Measurements from ENCODE around the gene ZBTB21. TPM values are rescaled to one million over a fixed set of nuclear protein-coding genes. Genes with fewer than 3 reads are reported as not detected.

Gene ZBTB21
- total RNA-seq, 2 donors from 2014 or later: 17.3 to 23.1 TPM

DNA sequence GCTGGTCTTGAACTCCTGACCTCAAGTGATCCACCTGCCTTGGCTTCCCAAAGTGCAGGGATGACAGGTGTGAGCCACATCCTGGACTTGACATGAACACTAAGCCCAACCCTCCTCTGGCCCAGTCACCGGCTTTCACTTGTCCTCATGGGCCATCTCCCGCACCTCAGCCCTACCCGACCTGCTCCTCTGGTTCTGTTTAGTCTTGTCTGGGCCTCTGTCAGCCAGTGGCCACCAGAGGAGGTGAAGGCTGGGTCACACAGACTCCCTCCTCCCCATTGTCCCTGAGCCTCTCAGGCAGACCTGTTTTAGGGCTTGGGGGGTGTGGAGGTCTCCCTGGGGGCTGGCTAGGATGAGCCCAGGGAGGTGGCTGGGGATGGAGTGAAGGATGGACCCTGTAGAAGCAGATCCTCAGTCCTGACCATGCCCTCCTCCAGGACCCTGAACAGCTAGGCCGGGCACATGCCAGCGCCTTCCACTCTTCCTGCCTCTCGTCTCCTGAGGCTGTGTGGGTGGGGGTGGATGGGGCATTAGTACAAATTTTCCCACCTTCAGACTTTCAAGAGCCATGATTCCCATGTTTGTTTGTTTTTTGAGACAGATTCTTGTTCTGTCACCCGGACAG, 34.8 kb upstream of the ZBTB21 start:
- Histone ChIP-seq H3K27ac (ENCODE audit: low read depth, low read length) (no peak overlapping the region), H3K9me3 (ENCODE audit: control insufficient read depth, low read length) (no peaks in the 10 kb centered on the region), H3K9ac (ENCODE audit: extremely low read depth, low read length, poor library complexity, severe bottlenecking) (no peak overlapping the region), H3K4me3 (ENCODE audit: low read length) (no peak overlapping the region), H3K4me1 (ENCODE audit: control insufficient read depth, insufficient read depth, low read length) (no peaks in the 10 kb centered on the region), H3K36me3 (ENCODE audit: control insufficient read depth, insufficient read depth, low read length) (no peaks in the 10 kb centered on the region), H3K27me3 (ENCODE audit: control insufficient read depth, insufficient read depth, low read length, poor library complexity, severe bottlenecking) (no peaks in the 10 kb centered on the region)
- no peaks in the 10 kb centered on the region for H3K36me3 Mint-ChIP-seq (ENCODE audit: low read depth)
- no peak for DNase-seq
- H3K4me1 Mint-ChIP-seq: peaks cover 2% of the 10 kb centered on the region
- 89 to 96% methylated on average over 3 to 7 of the region's 7 CpGs for WGBS, 2 experiments (ENCODE audit: insufficient coverage in 1 of 2, insufficient read length in 1 of 2)
- H3K27ac Mint-ChIP-seq: no peak overlapping the region
- TF ChIP-seq, protein P1, sequence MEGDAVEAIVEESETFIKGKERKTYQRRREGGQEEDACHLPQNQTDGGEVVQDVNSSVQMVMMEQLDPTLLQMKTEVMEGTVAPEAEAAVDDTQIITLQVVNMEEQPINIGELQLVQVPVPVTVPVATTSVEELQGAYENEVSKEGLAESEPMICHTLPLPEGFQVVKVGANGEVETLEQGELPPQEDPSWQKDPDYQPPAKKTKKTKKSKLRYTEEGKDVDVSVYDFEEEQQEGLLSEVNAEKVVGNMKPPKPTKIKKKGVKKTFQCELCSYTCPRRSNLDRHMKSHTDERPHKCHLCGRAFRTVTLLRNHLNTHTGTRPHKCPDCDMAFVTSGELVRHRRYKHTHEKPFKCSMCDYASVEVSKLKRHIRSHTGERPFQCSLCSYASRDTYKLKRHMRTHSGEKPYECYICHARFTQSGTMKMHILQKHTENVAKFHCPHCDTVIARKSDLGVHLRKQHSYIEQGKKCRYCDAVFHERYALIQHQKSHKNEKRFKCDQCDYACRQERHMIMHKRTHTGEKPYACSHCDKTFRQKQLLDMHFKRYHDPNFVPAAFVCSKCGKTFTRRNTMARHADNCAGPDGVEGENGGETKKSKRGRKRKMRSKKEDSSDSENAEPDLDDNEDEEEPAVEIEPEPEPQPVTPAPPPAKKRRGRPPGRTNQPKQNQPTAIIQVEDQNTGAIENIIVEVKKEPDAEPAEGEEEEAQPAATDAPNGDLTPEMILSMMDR (conservative IDR thresholded peaks at IDR 0.05): no peak
- no peaks in the 10 kb centered on the region for H3K27me3 Mint-ChIP-seq (ENCODE audit: insufficient read depth)
- no peaks in the 10 kb centered on the region for H3K9me3 Mint-ChIP-seq
- no peak overlapping the region for H3K4me3 Mint-ChIP-seq

DNA sequence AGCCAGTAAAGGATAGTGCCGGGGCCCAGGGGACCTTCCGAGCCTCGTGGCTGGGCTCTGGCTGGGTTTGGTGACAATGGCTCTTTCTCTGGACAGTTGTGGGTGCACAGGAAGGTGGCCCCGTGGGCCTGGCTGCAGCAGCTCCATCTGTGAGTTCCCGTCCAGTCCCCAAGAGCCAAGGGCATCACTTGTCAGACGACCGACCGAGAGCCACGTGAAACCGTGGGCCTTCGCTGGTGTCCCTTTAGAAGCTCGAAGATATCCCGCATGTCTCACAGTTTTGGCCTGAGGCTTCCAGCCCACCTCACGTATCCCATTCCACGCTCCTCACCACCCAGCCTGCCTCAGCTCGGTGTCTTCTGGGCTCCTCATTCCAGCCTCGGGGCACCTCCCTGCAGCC, 33.8 kb upstream of the ZBTB21 start:
- peaks cover 2% of the 10 kb centered on the region for H3K4me1 Mint-ChIP-seq
- Histone ChIP-seq H3K27ac (ENCODE audit: low read depth, low read length) (no peak overlapping the region), H3K9ac (ENCODE audit: extremely low read depth, low read length, poor library complexity, severe bottlenecking) (no peak overlapping the region), H3K36me3 (ENCODE audit: control insufficient read depth, insufficient read depth, low read length) (no peaks in the 10 kb centered on the region), H3K4me1 (ENCODE audit: control insufficient read depth, insufficient read depth, low read length) (no peaks in the 10 kb centered on the region), H3K4me3 (ENCODE audit: low read length) (no peak overlapping the region), H3K9me3 (ENCODE audit: control insufficient read depth, low read length) (no peaks in the 10 kb centered on the region), H3K27me3 (ENCODE audit: control insufficient read depth, insufficient read depth, low read length, poor library complexity, severe bottlenecking) (no peaks in the 10 kb centered on the region)
- H3K9me3 Mint-ChIP-seq: no peaks in the 10 kb centered on the region
- TF ChIP-seq, protein P1 (conservative IDR thresholded peaks at IDR 0.05): no peak
- no peaks in the 10 kb centered on the region for H3K27me3 Mint-ChIP-seq (ENCODE audit: insufficient read depth)
- no peaks in the 10 kb centered on the region for H3K36me3 Mint-ChIP-seq (ENCODE audit: low read depth)
- no peak for DNase-seq
- no peak overlapping the region for H3K27ac Mint-ChIP-seq
- H3K4me3 Mint-ChIP-seq: no peak overlapping the region
- 96% methylated on average over 13 to 17 of the region's 17 CpGs for WGBS, 2 experiments (ENCODE audit: insufficient coverage in 1 of 2, insufficient read length in 1 of 2)

DNA sequence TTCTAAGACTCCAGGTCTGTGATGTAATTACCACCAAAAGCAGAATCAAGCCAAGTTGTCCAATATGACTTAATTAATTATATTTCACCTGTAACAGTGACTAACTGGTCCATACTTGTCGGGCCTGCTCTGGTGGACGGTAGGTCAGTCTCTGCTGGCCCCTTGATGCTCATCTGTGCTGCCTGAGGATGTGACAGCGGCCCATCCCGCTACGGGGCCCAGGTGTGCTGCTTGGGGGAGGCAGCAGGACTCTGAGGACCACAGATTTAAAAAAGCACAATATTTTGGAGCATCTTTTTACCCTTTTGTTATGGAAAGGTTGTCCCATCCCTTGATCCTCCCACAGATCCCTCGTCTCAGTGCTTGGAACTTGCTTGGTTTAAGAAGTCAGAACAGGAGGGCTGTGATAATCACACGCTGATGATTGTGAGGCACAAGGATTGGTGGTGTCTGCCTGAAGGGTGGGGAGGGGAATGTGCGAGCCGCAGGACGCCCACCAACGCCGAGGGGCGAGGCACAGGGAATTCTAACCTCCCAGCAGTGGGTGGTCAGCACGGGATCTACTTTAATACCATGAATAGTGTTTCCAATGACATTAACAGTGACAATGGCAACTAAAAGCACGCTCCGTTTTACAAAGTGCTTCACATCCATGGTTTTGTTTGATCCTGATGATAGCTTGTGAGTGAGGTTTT, 33.2 kb upstream of the ZBTB21 start:
- Mint-ChIP-seq H3K9me3 (peaks cover 3% of the 10 kb centered on the region), H3K4me3 (no peak overlapping the region), H3K27me3 (ENCODE audit: insufficient read depth) (no peaks in the 10 kb centered on the region), H3K27ac (no peak overlapping the region), H3K4me1 (peaks cover 2% of the 10 kb centered on the region), H3K36me3 (ENCODE audit: low read depth) (no peaks in the 10 kb centered on the region)
- Histone ChIP-seq H3K36me3 (ENCODE audit: control insufficient read depth, insufficient read depth, low read length) (no peaks in the 10 kb centered on the region), H3K9ac (ENCODE audit: extremely low read depth, low read length, poor library complexity, severe bottlenecking) (no peak overlapping the region), H3K4me1 (ENCODE audit: control insufficient read depth, insufficient read depth, low read length) (no peaks in the 10 kb centered on the region), H3K9me3 (ENCODE audit: control insufficient read depth, low read length) (no peaks in the 10 kb centered on the region), H3K27me3 (ENCODE audit: control insufficient read depth, insufficient read depth, low read length, poor library complexity, severe bottlenecking) (no peaks in the 10 kb centered on the region), H3K27ac (ENCODE audit: low read depth, low read length) (no peak overlapping the region), H3K4me3 (ENCODE audit: low read length) (no peak overlapping the region)
- DNase-seq: no peak
- TF ChIP-seq, protein P1 (conservative IDR thresholded peaks at IDR 0.05): no peak
- WGBS, 2 experiments (ENCODE audit: insufficient coverage in 1 of 2, insufficient read length in 1 of 2): 89 to 93% methylated on average over 9 to 16 of the region's 16 CpGs

Data from endodermal cell (in vitro differentiated cells).